ENCODE results near the gene CAVIN1.
A peak's percentile ranks its signal among the peaks of the same experiment; 100 is the strongest.

Gene CAVIN1

GRCh38 chr17:42388381-42389134, 34.5 kb downstream of the CAVIN1 start, which contains the start of gene STAT3 (continued):
- TF ChIP-seq, protein P1, sequence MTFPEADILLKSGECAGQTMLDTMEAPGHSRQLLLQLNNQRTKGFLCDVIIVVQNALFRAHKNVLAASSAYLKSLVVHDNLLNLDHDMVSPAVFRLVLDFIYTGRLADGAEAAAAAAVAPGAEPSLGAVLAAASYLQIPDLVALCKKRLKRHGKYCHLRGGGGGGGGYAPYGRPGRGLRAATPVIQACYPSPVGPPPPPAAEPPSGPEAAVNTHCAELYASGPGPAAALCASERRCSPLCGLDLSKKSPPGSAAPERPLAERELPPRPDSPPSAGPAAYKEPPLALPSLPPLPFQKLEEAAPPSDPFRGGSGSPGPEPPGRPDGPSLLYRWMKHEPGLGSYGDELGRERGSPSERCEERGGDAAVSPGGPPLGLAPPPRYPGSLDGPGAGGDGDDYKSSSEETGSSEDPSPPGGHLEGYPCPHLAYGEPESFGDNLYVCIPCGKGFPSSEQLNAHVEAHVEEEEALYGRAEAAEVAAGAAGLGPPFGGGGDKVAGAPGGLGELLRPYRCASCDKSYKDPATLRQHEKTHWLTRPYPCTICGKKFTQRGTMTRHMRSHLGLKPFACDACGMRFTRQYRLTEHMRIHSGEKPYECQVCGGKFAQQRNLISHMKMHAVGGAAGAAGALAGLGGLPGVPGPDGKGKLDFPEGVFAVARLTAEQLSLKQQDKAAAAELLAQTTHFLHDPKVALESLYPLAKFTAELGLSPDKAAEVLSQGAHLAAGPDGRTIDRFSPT (tag by site-specific recombination; IDR thresholded peaks at IDR 0.05), result peak; percentile 99

DNA sequence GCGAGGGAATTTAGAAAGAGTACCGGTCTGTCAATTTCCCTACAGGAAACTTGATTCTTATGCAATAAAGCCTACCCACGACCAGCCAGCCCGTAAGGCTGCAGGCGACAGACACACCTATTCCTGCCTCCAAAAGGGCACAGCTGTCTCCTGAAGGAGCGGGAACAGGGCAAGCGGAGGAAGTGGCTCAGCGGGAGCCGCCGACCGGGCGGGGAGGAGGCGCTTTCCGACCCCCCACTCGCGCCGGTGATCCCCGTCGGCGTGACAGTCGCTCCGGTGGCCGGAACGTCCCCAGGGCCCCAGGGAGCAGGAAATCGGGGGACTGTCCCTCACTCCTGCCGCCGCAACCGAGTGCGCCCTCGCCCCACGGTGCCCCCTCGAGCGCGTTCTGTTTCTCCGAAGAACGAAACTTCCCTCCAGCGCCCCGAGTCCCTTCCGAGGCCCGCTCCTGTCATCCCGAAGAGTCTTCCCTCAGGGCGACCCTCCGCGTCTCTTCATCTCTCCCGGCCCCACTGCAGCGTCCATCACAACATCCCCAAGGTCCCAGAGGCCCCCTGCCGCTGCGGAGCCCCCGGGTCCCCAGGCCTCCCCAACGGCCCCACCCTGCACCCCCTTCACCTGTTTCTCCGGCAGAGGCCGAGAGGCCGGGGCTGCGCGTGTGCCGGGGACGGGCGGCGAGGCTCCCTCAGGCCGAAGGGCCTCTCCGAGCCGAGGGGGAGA, 35.2 kb downstream of the CAVIN1 start:
- ChIA-PET CTCF (interaction anchor here (0.6 to 3.1 kb wide), 14 partner anchors 11 to 205 kb away, joined by 3 to 23 read pairs (median 4); no protein-coding TSS in a partner anchor), POLR2A (interaction anchor here (0.6 to 2.2 kb wide), 21 partner anchors 10 to 699 kb away, joined by 3 to 73 read pairs (median 4); partner anchors contain the start of genes CAVIN1, EIF1, GHDC and JUP)
- H3K4me3 ChIP-seq (ENCODE audit: low read depth, low read length), result peak overlapping the region; percentile 95
- H3K4me1 ChIP-seq (ENCODE audit: control insufficient read depth, insufficient read depth, low read length), result peaks cover 8% of the 10 kb centered on the region
- no peaks in the 10 kb centered on the region for H3K9me3 ChIP-seq (ENCODE audit: control insufficient read depth, insufficient read depth, low read depth, low read length)
- H3K36me3 ChIP-seq (ENCODE audit: control insufficient read depth in 2 of 2, insufficient read depth in 1 of 2, low read length in 2 of 2), result no peaks in the 10 kb centered on the region
- H3K27ac ChIP-seq (ENCODE audit: extremely low read depth, low read depth, low read length), result peak overlapping the region; percentile 73
- no peak for TF ChIP-seq ZNF354C (tag by site-specific recombination; IDR thresholded peaks at IDR 0.05; ENCODE audit: borderline replicate concordance, low read depth)
- TF ChIP-seq, protein P2, sequence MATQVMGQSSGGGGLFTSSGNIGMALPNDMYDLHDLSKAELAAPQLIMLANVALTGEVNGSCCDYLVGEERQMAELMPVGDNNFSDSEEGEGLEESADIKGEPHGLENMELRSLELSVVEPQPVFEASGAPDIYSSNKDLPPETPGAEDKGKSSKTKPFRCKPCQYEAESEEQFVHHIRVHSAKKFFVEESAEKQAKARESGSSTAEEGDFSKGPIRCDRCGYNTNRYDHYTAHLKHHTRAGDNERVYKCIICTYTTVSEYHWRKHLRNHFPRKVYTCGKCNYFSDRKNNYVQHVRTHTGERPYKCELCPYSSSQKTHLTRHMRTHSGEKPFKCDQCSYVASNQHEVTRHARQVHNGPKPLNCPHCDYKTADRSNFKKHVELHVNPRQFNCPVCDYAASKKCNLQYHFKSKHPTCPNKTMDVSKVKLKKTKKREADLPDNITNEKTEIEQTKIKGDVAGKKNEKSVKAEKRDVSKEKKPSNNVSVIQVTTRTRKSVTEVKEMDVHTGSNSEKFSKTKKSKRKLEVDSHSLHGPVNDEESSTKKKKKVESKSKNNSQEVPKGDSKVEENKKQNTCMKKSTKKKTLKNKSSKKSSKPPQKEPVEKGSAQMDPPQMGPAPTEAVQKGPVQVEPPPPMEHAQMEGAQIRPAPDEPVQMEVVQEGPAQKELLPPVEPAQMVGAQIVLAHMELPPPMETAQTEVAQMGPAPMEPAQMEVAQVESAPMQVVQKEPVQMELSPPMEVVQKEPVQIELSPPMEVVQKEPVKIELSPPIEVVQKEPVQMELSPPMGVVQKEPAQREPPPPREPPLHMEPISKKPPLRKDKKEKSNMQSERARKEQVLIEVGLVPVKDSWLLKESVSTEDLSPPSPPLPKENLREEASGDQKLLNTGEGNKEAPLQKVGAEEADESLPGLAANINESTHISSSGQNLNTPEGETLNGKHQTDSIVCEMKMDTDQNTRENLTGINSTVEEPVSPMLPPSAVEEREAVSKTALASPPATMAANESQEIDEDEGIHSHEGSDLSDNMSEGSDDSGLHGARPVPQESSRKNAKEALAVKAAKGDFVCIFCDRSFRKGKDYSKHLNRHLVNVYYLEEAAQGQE (tag by site-specific recombination; IDR thresholded peaks at IDR 0.05), result no peak; the same call in 1 of the 2 replicates
- TF ChIP-seq, protein P3, sequence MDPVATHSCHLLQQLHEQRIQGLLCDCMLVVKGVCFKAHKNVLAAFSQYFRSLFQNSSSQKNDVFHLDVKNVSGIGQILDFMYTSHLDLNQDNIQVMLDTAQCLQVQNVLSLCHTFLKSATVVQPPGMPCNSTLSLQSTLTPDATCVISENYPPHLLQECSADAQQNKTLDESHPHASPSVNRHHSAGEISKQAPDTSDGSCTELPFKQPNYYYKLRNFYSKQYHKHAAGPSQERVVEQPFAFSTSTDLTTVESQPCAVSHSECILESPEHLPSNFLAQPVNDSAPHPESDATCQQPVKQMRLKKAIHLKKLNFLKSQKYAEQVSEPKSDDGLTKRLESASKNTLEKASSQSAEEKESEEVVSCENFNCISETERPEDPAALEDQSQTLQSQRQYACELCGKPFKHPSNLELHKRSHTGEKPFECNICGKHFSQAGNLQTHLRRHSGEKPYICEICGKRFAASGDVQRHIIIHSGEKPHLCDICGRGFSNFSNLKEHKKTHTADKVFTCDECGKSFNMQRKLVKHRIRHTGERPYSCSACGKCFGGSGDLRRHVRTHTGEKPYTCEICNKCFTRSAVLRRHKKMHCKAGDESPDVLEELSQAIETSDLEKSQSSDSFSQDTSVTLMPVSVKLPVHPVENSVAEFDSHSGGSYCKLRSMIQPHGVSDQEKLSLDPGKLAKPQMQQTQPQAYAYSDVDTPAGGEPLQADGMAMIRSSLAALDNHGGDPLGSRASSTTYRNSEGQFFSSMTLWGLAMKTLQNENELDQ (tag by site-specific recombination; IDR thresholded peaks at IDR 0.05; ENCODE audit: low read depth), result no peak
- TF ChIP-seq ZBTB20 (tag by site-specific recombination; IDR thresholded peaks at IDR 0.05), result peak; percentile 82
- TF ChIP-seq ZNF473 (tag by site-specific recombination; IDR thresholded peaks at IDR 0.05), result no peak
- TF ChIP-seq ZNF132 (tag by site-specific recombination; IDR thresholded peaks at IDR 0.05; ENCODE audit: borderline replicate concordance), result no peak
- 0 out of 2 replicates have a peak, but pooled peaks have one; percentile 23 for TF ChIP-seq ZXDB (tag by site-specific recombination; IDR thresholded peaks at IDR 0.05)
- no peak for TF ChIP-seq ZNF19 (tag by site-specific recombination; IDR thresholded peaks at IDR 0.05; ENCODE audit: low read depth)
- peak; percentile 87 for TF ChIP-seq ZNF335 (tag by site-specific recombination; conservative IDR thresholded peaks at IDR 0.05)
- TF ChIP-seq ZNF785 (tag by site-specific recombination; IDR thresholded peaks at IDR 0.05), result no peak
- no peak for TF ChIP-seq ZNF529 (tag by site-specific recombination; IDR thresholded peaks at IDR 0.05; ENCODE audit: insufficient replicate concordance)
- TF ChIP-seq ZNF423 (tag by site-specific recombination; IDR thresholded peaks at IDR 0.05), result 0 out of 2 replicates have a peak, but pooled peaks have one; percentile 40
- TF ChIP-seq ZNF121 (tag by site-specific recombination; IDR thresholded peaks at IDR 0.05), result no peak
- no peak; the same call in 1 of the 2 replicates for TF ChIP-seq ZNF10 (tag by site-specific recombination; IDR thresholded peaks at IDR 0.05)
- 0 out of 2 replicates have a peak, but pooled peaks have one; percentile 1 for TF ChIP-seq EGR2 (tag by site-specific recombination; IDR thresholded peaks at IDR 0.05; ENCODE audit: low read depth)
- no peak for TF ChIP-seq ZNF48 (tag by site-specific recombination; IDR thresholded peaks at IDR 0.05)
- no peak for TF ChIP-seq ZNF830 (tag by site-specific recombination; IDR thresholded peaks at IDR 0.05; ENCODE audit: low read depth)
- TF ChIP-seq, protein P4, sequence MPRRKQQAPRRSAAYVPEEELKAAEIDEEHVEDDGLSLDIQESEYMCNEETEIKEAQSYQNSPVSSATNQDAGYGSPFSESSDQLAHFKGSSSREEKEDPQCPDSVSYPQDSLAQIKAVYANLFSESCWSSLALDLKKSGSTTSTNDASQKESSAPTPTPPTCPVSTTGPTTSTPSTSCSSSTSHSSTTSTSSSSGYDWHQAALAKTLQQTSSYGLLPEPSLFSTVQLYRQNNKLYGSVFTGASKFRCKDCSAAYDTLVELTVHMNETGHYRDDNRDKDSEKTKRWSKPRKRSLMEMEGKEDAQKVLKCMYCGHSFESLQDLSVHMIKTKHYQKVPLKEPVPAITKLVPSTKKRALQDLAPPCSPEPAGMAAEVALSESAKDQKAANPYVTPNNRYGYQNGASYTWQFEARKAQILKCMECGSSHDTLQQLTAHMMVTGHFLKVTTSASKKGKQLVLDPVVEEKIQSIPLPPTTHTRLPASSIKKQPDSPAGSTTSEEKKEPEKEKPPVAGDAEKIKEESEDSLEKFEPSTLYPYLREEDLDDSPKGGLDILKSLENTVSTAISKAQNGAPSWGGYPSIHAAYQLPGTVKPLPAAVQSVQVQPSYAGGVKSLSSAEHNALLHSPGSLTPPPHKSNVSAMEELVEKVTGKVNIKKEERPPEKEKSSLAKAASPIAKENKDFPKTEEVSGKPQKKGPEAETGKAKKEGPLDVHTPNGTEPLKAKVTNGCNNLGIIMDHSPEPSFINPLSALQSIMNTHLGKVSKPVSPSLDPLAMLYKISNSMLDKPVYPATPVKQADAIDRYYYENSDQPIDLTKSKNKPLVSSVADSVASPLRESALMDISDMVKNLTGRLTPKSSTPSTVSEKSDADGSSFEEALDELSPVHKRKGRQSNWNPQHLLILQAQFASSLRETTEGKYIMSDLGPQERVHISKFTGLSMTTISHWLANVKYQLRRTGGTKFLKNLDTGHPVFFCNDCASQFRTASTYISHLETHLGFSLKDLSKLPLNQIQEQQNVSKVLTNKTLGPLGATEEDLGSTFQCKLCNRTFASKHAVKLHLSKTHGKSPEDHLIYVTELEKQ (tag by site-specific recombination; IDR thresholded peaks at IDR 0.05; ENCODE audit: borderline replicate concordance), result no peak
- no peak for TF ChIP-seq ZNF571 (tag by site-specific recombination; IDR thresholded peaks at IDR 0.05)
- peak; percentile 94 for TF ChIP-seq GLIS2 (tag by site-specific recombination; IDR thresholded peaks at IDR 0.05)
- TF ChIP-seq ZNF184 (tag by site-specific recombination; IDR thresholded peaks at IDR 0.05), result no peak
- TF ChIP-seq HOXA7 (CRISPR knock-in tag; IDR thresholded peaks at IDR 0.05; ENCODE audit: borderline replicate concordance), result no peak

Measured in HEK293 (cell line).